Measurements from ENCODE around the gene ENO1.

DNA sequence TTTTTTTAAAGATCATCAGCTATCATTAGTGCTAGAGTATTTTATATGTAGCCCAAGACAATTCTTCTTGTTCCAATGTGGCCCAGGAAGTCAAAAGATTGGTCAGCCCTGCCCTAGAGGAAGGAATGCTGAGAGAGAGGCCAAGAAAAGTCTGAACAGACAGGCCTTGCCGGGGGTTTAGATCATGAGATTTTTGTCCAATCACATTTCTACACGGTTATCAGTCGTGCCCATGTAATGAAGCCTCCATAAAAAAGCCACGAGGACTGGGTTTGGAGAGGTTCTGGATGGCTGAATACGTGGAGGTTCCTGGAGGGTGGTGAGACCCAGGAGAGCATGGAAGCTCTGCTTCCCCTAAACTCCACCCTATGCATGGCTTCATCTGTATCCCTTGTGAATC, 24.3 kb upstream of the ENO1 start:
- no peak for TF ChIP-seq POLR2A (IDR thresholded peaks at IDR 0.05)
- TF ChIP-seq, protein P1, sequence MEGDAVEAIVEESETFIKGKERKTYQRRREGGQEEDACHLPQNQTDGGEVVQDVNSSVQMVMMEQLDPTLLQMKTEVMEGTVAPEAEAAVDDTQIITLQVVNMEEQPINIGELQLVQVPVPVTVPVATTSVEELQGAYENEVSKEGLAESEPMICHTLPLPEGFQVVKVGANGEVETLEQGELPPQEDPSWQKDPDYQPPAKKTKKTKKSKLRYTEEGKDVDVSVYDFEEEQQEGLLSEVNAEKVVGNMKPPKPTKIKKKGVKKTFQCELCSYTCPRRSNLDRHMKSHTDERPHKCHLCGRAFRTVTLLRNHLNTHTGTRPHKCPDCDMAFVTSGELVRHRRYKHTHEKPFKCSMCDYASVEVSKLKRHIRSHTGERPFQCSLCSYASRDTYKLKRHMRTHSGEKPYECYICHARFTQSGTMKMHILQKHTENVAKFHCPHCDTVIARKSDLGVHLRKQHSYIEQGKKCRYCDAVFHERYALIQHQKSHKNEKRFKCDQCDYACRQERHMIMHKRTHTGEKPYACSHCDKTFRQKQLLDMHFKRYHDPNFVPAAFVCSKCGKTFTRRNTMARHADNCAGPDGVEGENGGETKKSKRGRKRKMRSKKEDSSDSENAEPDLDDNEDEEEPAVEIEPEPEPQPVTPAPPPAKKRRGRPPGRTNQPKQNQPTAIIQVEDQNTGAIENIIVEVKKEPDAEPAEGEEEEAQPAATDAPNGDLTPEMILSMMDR (IDR thresholded peaks at IDR 0.05), result no peak

Measured in stomach (tissue), 4 donors.